ENCODE data around the gene TCF25. TPM values are rescaled to one million over a fixed set of nuclear protein-coding genes. Genes with fewer than 3 reads are reported as not detected.
A peak's percentile ranks its signal among the peaks of the same experiment; 100 is the strongest.

Gene TCF25
- total RNA-seq, 1 experiment from 2014 or later: 196 TPM

- ChIA-PET CTCF (interaction anchor here (0.6 to 2.0 kb wide), 10 partner anchors 8 to 218 kb away, joined by 3 to 10 read pairs (median 4); partner anchors contain the start of gene TCF25), POLR2A (interaction anchor here (0.5 to 0.6 kb wide), 2 partner anchors 45 to 94 kb away, joined by 3 to 11 read pairs; partner anchors contain the start of gene TCF25)
- Mint-ChIP-seq H3K9me3 (ENCODE audit: unreplicated experiment) (no peaks in the 10 kb centered on the region), H3K36me3 (ENCODE audit: insufficient read depth, unreplicated experiment) (peaks cover 64% of the 10 kb centered on the region), H3K4me3 (ENCODE audit: unreplicated experiment) (peak within 1 kb of the TSS; percentile 92), H3K27me3 (ENCODE audit: insufficient read depth, unreplicated experiment) (no peaks in the 10 kb centered on the region), H3K27ac (ENCODE audit: unreplicated experiment) (peak within 1 kb of the TSS; percentile 67), H3K4me1 (ENCODE audit: low read depth, unreplicated experiment) (peaks cover 6% of the 10 kb centered on the region)
- H3K4me1 ChIP-seq: peaks cover 24% of the 10 kb centered on the region
- no peaks in the 10 kb centered on the region for H3K27me3 ChIP-seq (replicated peaks; ENCODE audit: control insufficient read depth, insufficient read depth, low read length)
- no TSS peak for BruUV-seq (replicated peaks)
- TF ChIP-seq, protein P1, sequence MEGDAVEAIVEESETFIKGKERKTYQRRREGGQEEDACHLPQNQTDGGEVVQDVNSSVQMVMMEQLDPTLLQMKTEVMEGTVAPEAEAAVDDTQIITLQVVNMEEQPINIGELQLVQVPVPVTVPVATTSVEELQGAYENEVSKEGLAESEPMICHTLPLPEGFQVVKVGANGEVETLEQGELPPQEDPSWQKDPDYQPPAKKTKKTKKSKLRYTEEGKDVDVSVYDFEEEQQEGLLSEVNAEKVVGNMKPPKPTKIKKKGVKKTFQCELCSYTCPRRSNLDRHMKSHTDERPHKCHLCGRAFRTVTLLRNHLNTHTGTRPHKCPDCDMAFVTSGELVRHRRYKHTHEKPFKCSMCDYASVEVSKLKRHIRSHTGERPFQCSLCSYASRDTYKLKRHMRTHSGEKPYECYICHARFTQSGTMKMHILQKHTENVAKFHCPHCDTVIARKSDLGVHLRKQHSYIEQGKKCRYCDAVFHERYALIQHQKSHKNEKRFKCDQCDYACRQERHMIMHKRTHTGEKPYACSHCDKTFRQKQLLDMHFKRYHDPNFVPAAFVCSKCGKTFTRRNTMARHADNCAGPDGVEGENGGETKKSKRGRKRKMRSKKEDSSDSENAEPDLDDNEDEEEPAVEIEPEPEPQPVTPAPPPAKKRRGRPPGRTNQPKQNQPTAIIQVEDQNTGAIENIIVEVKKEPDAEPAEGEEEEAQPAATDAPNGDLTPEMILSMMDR (IDR thresholded peaks at IDR 0.05; ENCODE audit: insufficient read depth in 1 of 2, low read depth in 1 of 2, low read length in 1 of 2, severe bottlenecking in 1 of 2, unreplicated experiment in 1 of 2): peak; percentile 76 to 93
- H3K4me3 ChIP-seq (ENCODE audit: low read depth, low read length): peak within 1 kb of the TSS; percentile 66
- DNase-seq: peak; percentile 77 to 83
- intact Hi-C loops (cut with micrococcal nuclease; ENCODE audit: unreplicated experiment): no loop called here
- no peaks in the 10 kb centered on the region for H3K36me3 ChIP-seq (ENCODE audit: control insufficient read depth, insufficient read depth, low read length)
- no peaks in the 10 kb centered on the region for H3K9me3 ChIP-seq
Measured at GRCh38 chr16:89918453-89919347, 45.3 kb downstream of the TCF25 start, which contains the start of gene MC1R. Gene MC1R, plus strand, starts transcription at chr16:89918862. Its CDS starts 397 bp downstream, at chr16:89919259.

GRCh38 chr16:89919535-89920406 is 46.4 kb downstream of the TCF25 start:
- POLR2A ChIA-PET: interaction anchor here (0.5 kb wide), 1 partner anchor 105 kb away, joined by 3 read pairs; no protein-coding TSS in a partner anchor
- no peak for DNase-seq
- Histone ChIP-seq H3K27me3 (replicated peaks; ENCODE audit: control insufficient read depth, insufficient read depth, low read length) (0 out of 2 replicates have a peak, but pooled peaks cover 2% of the 10 kb centered on the region), H3K36me3 (ENCODE audit: control insufficient read depth, insufficient read depth, low read length) (no peaks in the 10 kb centered on the region), H3K4me3 (ENCODE audit: low read depth, low read length) (no peak overlapping the region), H3K4me1 (peaks cover 34% of the 10 kb centered on the region), H3K9me3 (no peaks in the 10 kb centered on the region)
- H3K4me3 Mint-ChIP-seq (ENCODE audit: unreplicated experiment): peak overlapping the region; percentile 30
- peaks cover 57% of the 10 kb centered on the region for H3K36me3 Mint-ChIP-seq (ENCODE audit: insufficient read depth, unreplicated experiment)
- TF ChIP-seq, protein P1 (IDR thresholded peaks at IDR 0.05; ENCODE audit: insufficient read depth in 1 of 2, low read depth in 1 of 2, low read length in 1 of 2, severe bottlenecking in 1 of 2, unreplicated experiment in 1 of 2): no peak
- no peaks in the 10 kb centered on the region for H3K27me3 Mint-ChIP-seq (ENCODE audit: insufficient read depth, unreplicated experiment)
- CTCF ChIA-PET: no interaction called here
- intact Hi-C loops (cut with micrococcal nuclease; ENCODE audit: unreplicated experiment): loop anchor here (10.0 kb wide), 1 partner anchor 95 kb away; the partner anchor contains the start of gene SPIRE2
- peaks cover 6% of the 10 kb centered on the region for H3K4me1 Mint-ChIP-seq (ENCODE audit: low read depth, unreplicated experiment)
- H3K9me3 Mint-ChIP-seq (ENCODE audit: unreplicated experiment): no peaks in the 10 kb centered on the region
- H3K27ac Mint-ChIP-seq (ENCODE audit: unreplicated experiment): no peak overlapping the region
- no TSS peak for BruUV-seq (replicated peaks)

DNA sequence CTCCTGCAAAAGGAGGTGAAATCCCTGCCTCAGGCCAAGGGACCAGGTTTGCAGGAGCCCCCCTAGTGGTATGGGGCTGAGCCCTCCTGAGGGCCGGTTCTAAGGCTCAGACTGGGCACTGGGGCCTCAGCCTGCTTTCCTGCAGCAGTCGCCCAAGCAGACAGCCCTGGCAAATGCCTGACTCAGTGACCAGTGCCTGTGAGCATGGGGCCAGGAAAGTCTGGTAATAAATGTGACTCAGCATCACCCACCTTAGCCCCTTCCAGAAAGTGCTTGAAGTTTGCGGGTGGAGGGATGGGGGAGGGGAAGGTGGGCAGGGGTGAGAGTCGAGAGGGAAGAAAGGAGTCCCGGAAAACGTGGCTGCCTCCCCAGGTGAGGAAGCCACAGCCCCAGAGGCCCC is 47.3 kb downstream of the TCF25 start:
- no TSS peak for BruUV-seq (replicated peaks)
- intact Hi-C loops (cut with micrococcal nuclease; ENCODE audit: unreplicated experiment): loop anchor here (10.0 kb wide), 1 partner anchor 96 kb away; the partner anchor contains the start of gene SPIRE2

More for the DNA sequence above, 47.3 kb downstream of the TCF25 start:
- Mint-ChIP-seq H3K27ac (ENCODE audit: unreplicated experiment) (no peak overlapping the region), H3K4me3 (ENCODE audit: unreplicated experiment) (no peak overlapping the region), H3K4me1 (ENCODE audit: low read depth, unreplicated experiment) (peaks cover 6% of the 10 kb centered on the region), H3K9me3 (ENCODE audit: unreplicated experiment) (no peaks in the 10 kb centered on the region), H3K27me3 (ENCODE audit: insufficient read depth, unreplicated experiment) (no peaks in the 10 kb centered on the region), H3K36me3 (ENCODE audit: insufficient read depth, unreplicated experiment) (peaks cover 47% of the 10 kb centered on the region)
- no peak for DNase-seq
- TF ChIP-seq, protein P1 (IDR thresholded peaks at IDR 0.05; ENCODE audit: insufficient read depth in 1 of 2, low read depth in 1 of 2, low read length in 1 of 2, severe bottlenecking in 1 of 2, unreplicated experiment in 1 of 2): no peak
- Histone ChIP-seq H3K4me1 (peaks cover 39% of the 10 kb centered on the region), H3K9me3 (no peaks in the 10 kb centered on the region), H3K27me3 (replicated peaks; ENCODE audit: control insufficient read depth, insufficient read depth, low read length) (0 out of 2 replicates have a peak, but pooled peaks cover 2% of the 10 kb centered on the region), H3K4me3 (ENCODE audit: low read depth, low read length) (no peak overlapping the region), H3K36me3 (ENCODE audit: control insufficient read depth, insufficient read depth, low read length) (no peaks in the 10 kb centered on the region)
- ChIA-PET CTCF (no interaction called here), POLR2A (no interaction called here)

Measured in Caco-2 (cell line).